ENCODE data around the gene BMP7.

The BMP7 gene

GRCh38 chr20:57145089-57145631, 121.3 kb downstream of the BMP7 start:
- Histone ChIP-seq H3K36me3 (ENCODE audit: control insufficient read depth in 1 of 2, insufficient read depth in 2 of 2, low read length in 2 of 2) (no peaks in the 10 kb centered on the region), H3K14ac (ENCODE audit: low read length) (no peak overlapping the region), H3K4me3 (ENCODE audit: low read depth, low read length) (peak overlapping the region; percentile 42), H3K27me3 (ENCODE audit: insufficient read depth, low read length) (no peaks in the 10 kb centered on the region), H4K8ac (ENCODE audit: low read depth, low read length) (no peak overlapping the region), H2AK5ac (ENCODE audit: low read length) (no peak overlapping the region), H3K4me1 (ENCODE audit: control insufficient read depth in 1 of 2, insufficient read depth in 2 of 2, low read length in 2 of 2) (no peaks in the 10 kb centered on the region), H2BK12ac (ENCODE audit: low read length) (no peak overlapping the region), H4K12ac (ENCODE audit: low read depth, low read length) (no peak overlapping the region), H3K4me2 (ENCODE audit: low read length) (no peak overlapping the region), H4K91ac (ENCODE audit: low read depth, low read length) (no peak overlapping the region), H3K18ac (ENCODE audit: low read length) (no peak overlapping the region), H3K79me2 (ENCODE audit: control insufficient read depth, insufficient read depth, low read length, poor library complexity) (no peaks in the 10 kb centered on the region), H3K4ac (ENCODE audit: low read depth, low read length) (no peak overlapping the region), H3K27ac (ENCODE audit: low read depth, low read length) (no peak overlapping the region), H2BK120ac (ENCODE audit: insufficient read depth, low read length, poor library complexity) (no peak overlapping the region), H2BK5ac (ENCODE audit: low read depth, low read length, poor library complexity) (no peak overlapping the region), H3K79me1 (ENCODE audit: low read length) (no peaks in the 10 kb centered on the region), H3K9ac (ENCODE audit: low read length) (no peak overlapping the region), H2AFZ (ENCODE audit: insufficient read depth, low read length, poor library complexity) (no peak overlapping the region), H3K9me3 (ENCODE audit: insufficient read depth, low read depth, low read length) (no peaks in the 10 kb centered on the region), H3K23ac (ENCODE audit: low read length) (no peak overlapping the region)
- WGBS (ENCODE audit: extremely low coverage, insufficient coverage, insufficient read length): no CpG with 5 or more reads among the region's 8 CpGs
- DNase-seq: no peak

- no peak overlapping the region for H2BK5ac ChIP-seq (ENCODE audit: low read depth, low read length, poor library complexity)
- H4K12ac ChIP-seq (ENCODE audit: low read depth, low read length): no peak overlapping the region
- no peak overlapping the region for H3K4me2 ChIP-seq (ENCODE audit: low read length)
- H3K27ac ChIP-seq (ENCODE audit: low read depth, low read length): no peak overlapping the region
- no peak overlapping the region for H2AFZ ChIP-seq (ENCODE audit: insufficient read depth, low read length, poor library complexity)
- H3K9ac ChIP-seq (ENCODE audit: low read length): no peak overlapping the region
- no peak overlapping the region for H2BK12ac ChIP-seq (ENCODE audit: low read length)
- no peaks in the 10 kb centered on the region for H3K79me1 ChIP-seq (ENCODE audit: low read length)
- no peak overlapping the region for H3K4ac ChIP-seq (ENCODE audit: low read depth, low read length)
- no peak overlapping the region for H3K14ac ChIP-seq (ENCODE audit: low read length)
- DNase-seq: no peak
- H3K9me3 ChIP-seq (ENCODE audit: insufficient read depth, low read depth, low read length): no peaks in the 10 kb centered on the region
- no peak overlapping the region for H3K18ac ChIP-seq (ENCODE audit: low read length)
- no peaks in the 10 kb centered on the region for H3K27me3 ChIP-seq (ENCODE audit: insufficient read depth, low read length)
- H3K4me1 ChIP-seq (ENCODE audit: control insufficient read depth in 1 of 2, insufficient read depth in 2 of 2, low read length in 2 of 2): no peaks in the 10 kb centered on the region
- H2BK120ac ChIP-seq (ENCODE audit: insufficient read depth, low read length, poor library complexity): no peak overlapping the region
- no peak overlapping the region for H4K8ac ChIP-seq (ENCODE audit: low read depth, low read length)
- no peaks in the 10 kb centered on the region for H3K79me2 ChIP-seq (ENCODE audit: control insufficient read depth, insufficient read depth, low read length, poor library complexity)
- H4K91ac ChIP-seq (ENCODE audit: low read depth, low read length): no peak overlapping the region
- no peak overlapping the region for H3K23ac ChIP-seq (ENCODE audit: low read length)
- H3K4me3 ChIP-seq (ENCODE audit: low read depth, low read length): no peak overlapping the region
- WGBS (ENCODE audit: extremely low coverage, insufficient coverage, insufficient read length): no CpG with 5 or more reads among the region's 9 CpGs
- no peaks in the 10 kb centered on the region for H3K36me3 ChIP-seq (ENCODE audit: control insufficient read depth in 1 of 2, insufficient read depth in 2 of 2, low read length in 2 of 2)
- H2AK5ac ChIP-seq (ENCODE audit: low read length): no peak overlapping the region
These were observed 123.3 kb downstream of the BMP7 start for GRCh38 chr20:57143173-57143572.

GRCh38 chr20:57142667-57143066, 123.8 kb downstream of the BMP7 start:
- no peak overlapping the region for H4K8ac ChIP-seq (ENCODE audit: low read depth, low read length)
- H2BK5ac ChIP-seq (ENCODE audit: low read depth, low read length, poor library complexity): no peak overlapping the region
- H4K12ac ChIP-seq (ENCODE audit: low read depth, low read length): no peak overlapping the region
- no peaks in the 10 kb centered on the region for H3K36me3 ChIP-seq (ENCODE audit: control insufficient read depth in 1 of 2, insufficient read depth in 2 of 2, low read length in 2 of 2)
- H3K14ac ChIP-seq (ENCODE audit: low read length): no peak overlapping the region
- no peak overlapping the region for H2BK12ac ChIP-seq (ENCODE audit: low read length)
- no CpG with 5 or more reads among the region's 12 CpGs for WGBS (ENCODE audit: extremely low coverage, insufficient coverage, insufficient read length)
- H3K79me1 ChIP-seq (ENCODE audit: low read length): no peaks in the 10 kb centered on the region
- H3K9me3 ChIP-seq (ENCODE audit: insufficient read depth, low read depth, low read length): no peaks in the 10 kb centered on the region
- no peak overlapping the region for H2AK5ac ChIP-seq (ENCODE audit: low read length)
- no peak overlapping the region for H3K23ac ChIP-seq (ENCODE audit: low read length)
- H3K18ac ChIP-seq (ENCODE audit: low read length): no peak overlapping the region
- H3K4me2 ChIP-seq (ENCODE audit: low read length): no peak overlapping the region
- H3K4me3 ChIP-seq (ENCODE audit: low read depth, low read length): no peak overlapping the region
- no peaks in the 10 kb centered on the region for H3K27me3 ChIP-seq (ENCODE audit: insufficient read depth, low read length)
- no peaks in the 10 kb centered on the region for H3K79me2 ChIP-seq (ENCODE audit: control insufficient read depth, insufficient read depth, low read length, poor library complexity)
- H3K4ac ChIP-seq (ENCODE audit: low read depth, low read length): no peak overlapping the region
- H3K4me1 ChIP-seq (ENCODE audit: control insufficient read depth in 1 of 2, insufficient read depth in 2 of 2, low read length in 2 of 2): no peaks in the 10 kb centered on the region
- H2BK120ac ChIP-seq (ENCODE audit: insufficient read depth, low read length, poor library complexity): no peak overlapping the region
- H2AFZ ChIP-seq (ENCODE audit: insufficient read depth, low read length, poor library complexity): no peak overlapping the region
- no peak for DNase-seq
- H3K27ac ChIP-seq (ENCODE audit: low read depth, low read length): no peak overlapping the region
- H3K9ac ChIP-seq (ENCODE audit: low read length): no peak overlapping the region
- H4K91ac ChIP-seq (ENCODE audit: low read depth, low read length): no peak overlapping the region

GRCh38 chr20:57141492-57141891, 124.9 kb downstream of the BMP7 start:
- Histone ChIP-seq H3K4me2 (ENCODE audit: low read length) (no peak overlapping the region), H4K91ac (ENCODE audit: low read depth, low read length) (no peak overlapping the region)
- no CpG with 5 or more reads among the region's 1 CpG for WGBS (ENCODE audit: extremely low coverage, insufficient coverage, insufficient read length)

More at GRCh38 chr20:57141492-57141891, 124.9 kb downstream of the BMP7 start:
- no peaks in the 10 kb centered on the region for H3K36me3 ChIP-seq (ENCODE audit: control insufficient read depth in 1 of 2, insufficient read depth in 2 of 2, low read length in 2 of 2)
- no peaks in the 10 kb centered on the region for H3K9me3 ChIP-seq (ENCODE audit: insufficient read depth, low read depth, low read length)
- H3K79me1 ChIP-seq (ENCODE audit: low read length): no peaks in the 10 kb centered on the region
- no peak overlapping the region for H4K8ac ChIP-seq (ENCODE audit: low read depth, low read length)
- no peak overlapping the region for H3K4ac ChIP-seq (ENCODE audit: low read depth, low read length)
- H2BK5ac ChIP-seq (ENCODE audit: low read depth, low read length, poor library complexity): no peak overlapping the region
- no peak overlapping the region for H3K9ac ChIP-seq (ENCODE audit: low read length)
- no peaks in the 10 kb centered on the region for H3K4me1 ChIP-seq (ENCODE audit: control insufficient read depth in 1 of 2, insufficient read depth in 2 of 2, low read length in 2 of 2)
- no peak overlapping the region for H2AK5ac ChIP-seq (ENCODE audit: low read length)
- no peak overlapping the region for H3K4me3 ChIP-seq (ENCODE audit: low read depth, low read length)
- no peak overlapping the region for H2BK120ac ChIP-seq (ENCODE audit: insufficient read depth, low read length, poor library complexity)
- no peak overlapping the region for H3K14ac ChIP-seq (ENCODE audit: low read length)
- no peak overlapping the region for H2BK12ac ChIP-seq (ENCODE audit: low read length)
- H3K27ac ChIP-seq (ENCODE audit: low read depth, low read length): no peak overlapping the region
- H2AFZ ChIP-seq (ENCODE audit: insufficient read depth, low read length, poor library complexity): no peak overlapping the region
- no peak for DNase-seq
- no peaks in the 10 kb centered on the region for H3K79me2 ChIP-seq (ENCODE audit: control insufficient read depth, insufficient read depth, low read length, poor library complexity)
- no peak overlapping the region for H3K23ac ChIP-seq (ENCODE audit: low read length)
- no peaks in the 10 kb centered on the region for H3K27me3 ChIP-seq (ENCODE audit: insufficient read depth, low read length)
- H4K12ac ChIP-seq (ENCODE audit: low read depth, low read length): no peak overlapping the region
- no peak overlapping the region for H3K18ac ChIP-seq (ENCODE audit: low read length)
